DND-41 (cell line): ENCODE data around the gene DENR.

Experiments used
- EZH2 ChIP-seq: IDR thresholded peaks from 3 replicates; pipeline ENCODE4 v1.6.1; 2012; ENCODE audit warnings: borderline replicate concordance, low read depth, mild to moderate bottlenecking, moderate library complexity, low read length, inconsistent platforms; ENCODE audit not compliant: severe bottlenecking
- TF ChIP-seq, protein P1 (sequence below): IDR thresholded peaks from 2 replicates; pipeline ENCODE4 v1.5.1; 2012; ENCODE audit warnings: borderline replicate concordance, low read length, moderate library complexity, mild to moderate bottlenecking; ENCODE audit not compliant: poor library complexity, severe bottlenecking; ENCODE audit errors: extremely low read depth

DNA sequence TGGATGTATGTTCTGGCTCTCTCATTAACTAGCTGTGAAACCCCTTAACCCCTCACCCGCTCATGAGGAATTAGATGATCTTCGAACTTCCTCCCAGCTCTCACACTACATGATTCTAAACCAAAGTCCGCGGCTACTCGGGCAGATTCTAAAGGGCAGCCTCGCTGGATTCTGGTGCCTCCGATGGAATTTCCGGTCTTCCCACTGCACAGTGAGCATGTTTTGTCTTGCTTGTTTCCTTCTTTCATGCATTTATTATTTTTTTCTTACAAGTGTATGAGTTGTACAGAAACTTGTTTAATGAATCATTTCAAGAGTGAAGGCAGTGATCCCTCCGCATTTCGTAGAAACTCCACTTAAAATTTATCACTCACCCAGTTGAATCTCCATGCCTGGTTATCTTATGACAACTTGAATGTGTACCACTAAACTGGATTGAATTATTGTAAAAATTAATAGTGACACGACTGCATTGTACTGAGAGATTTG lies 31.5 kb upstream of the DENR start:
- TF ChIP-seq, protein P1, sequence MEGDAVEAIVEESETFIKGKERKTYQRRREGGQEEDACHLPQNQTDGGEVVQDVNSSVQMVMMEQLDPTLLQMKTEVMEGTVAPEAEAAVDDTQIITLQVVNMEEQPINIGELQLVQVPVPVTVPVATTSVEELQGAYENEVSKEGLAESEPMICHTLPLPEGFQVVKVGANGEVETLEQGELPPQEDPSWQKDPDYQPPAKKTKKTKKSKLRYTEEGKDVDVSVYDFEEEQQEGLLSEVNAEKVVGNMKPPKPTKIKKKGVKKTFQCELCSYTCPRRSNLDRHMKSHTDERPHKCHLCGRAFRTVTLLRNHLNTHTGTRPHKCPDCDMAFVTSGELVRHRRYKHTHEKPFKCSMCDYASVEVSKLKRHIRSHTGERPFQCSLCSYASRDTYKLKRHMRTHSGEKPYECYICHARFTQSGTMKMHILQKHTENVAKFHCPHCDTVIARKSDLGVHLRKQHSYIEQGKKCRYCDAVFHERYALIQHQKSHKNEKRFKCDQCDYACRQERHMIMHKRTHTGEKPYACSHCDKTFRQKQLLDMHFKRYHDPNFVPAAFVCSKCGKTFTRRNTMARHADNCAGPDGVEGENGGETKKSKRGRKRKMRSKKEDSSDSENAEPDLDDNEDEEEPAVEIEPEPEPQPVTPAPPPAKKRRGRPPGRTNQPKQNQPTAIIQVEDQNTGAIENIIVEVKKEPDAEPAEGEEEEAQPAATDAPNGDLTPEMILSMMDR = no peak
- no peak for TF ChIP-seq EZH2
